Stimulated activated naive CD4-positive, alpha-beta T cell (primary cell): ENCODE measurements around the gene ACADL.

Experiments used
- DNase-seq, 6 experiments: peaks; one replicate each; lab custom pipeline; 2025; lab: John Stamatoyannopoulos, UW

ACADL gene

GRCh38 chr2:210224941-210225672 is at the start of gene ACADL:
TSS of gene ACADL (minus strand) at chr2:210225447. CDS start at chr2:210225263, 184 bp downstream.
- DNase-seq = no peak

GRCh38 chr2:210271300-210271699 is 46.1 kb upstream of the ACADL start:
- DNase-seq = no peak

- no peak for DNase-seq
These were observed 43.9 kb upstream of the ACADL start for GRCh38 chr2:210269148-210269547.

- no peak for DNase-seq
These were observed 43.0 kb upstream of the ACADL start for GRCh38 chr2:210268281-210268680.

GRCh38 chr2:210267698-210268097 is 42.5 kb upstream of the ACADL start:
- no peak for DNase-seq

GRCh38 chr2:210264282-210264681 is 39.0 kb upstream of the ACADL start:
- DNase-seq = no peak

- no peak for DNase-seq
These were observed 38.6 kb upstream of the ACADL start for GRCh38 chr2:210263841-210264240.

- DNase-seq = no peak
These were observed 36.8 kb upstream of the ACADL start for GRCh38 chr2:210262036-210262435.

- no peak for DNase-seq
These were observed 34.4 kb upstream of the ACADL start for GRCh38 chr2:210259687-210260086.

- DNase-seq = no peak
These were observed 27.7 kb upstream of the ACADL start for GRCh38 chr2:210252699-210253606.

- no peak for DNase-seq
These were observed 25.4 kb upstream of the ACADL start for GRCh38 chr2:210250622-210251021.

GRCh38 chr2:210233487-210233886 is 8.2 kb upstream of the ACADL start:
- DNase-seq = no peak

- DNase-seq = no peak
These were observed 5.7 kb upstream of the ACADL start for GRCh38 chr2:210230984-210231383.

GRCh38 chr2:210230518-210230917 is 5.3 kb upstream of the ACADL start:
- no peak for DNase-seq

GRCh38 chr2:210228586-210228985 is 3.3 kb upstream of the ACADL start:
- DNase-seq = no peak

GRCh38 chr2:210227290-210228088 is 2.2 kb upstream of the ACADL start:
- no peak for DNase-seq

- DNase-seq = no peak
These were observed 976 bp upstream of the ACADL start for GRCh38 chr2:210226223-210226622.

- no peak for DNase-seq
These were observed 681 bp downstream of the ACADL start for GRCh38 chr2:210224591-210224940.

- DNase-seq = no peak
These were observed 10.1 kb downstream of the ACADL start for GRCh38 chr2:210215120-210215519.

GRCh38 chr2:210210185-210210584 is 15.1 kb downstream of the ACADL start:
- no peak for DNase-seq

- no peak for DNase-seq
These were observed 17.3 kb downstream of the ACADL start for GRCh38 chr2:210207929-210208328.

- no peak for DNase-seq
These were observed 21.7 kb downstream of the ACADL start for GRCh38 chr2:210203558-210203957.
